OCI-LY7 (cell line): Measurements from ENCODE around the gene MISP. TPM values are rescaled to one million over a fixed set of nuclear protein-coding genes. Genes with fewer than 3 reads are reported as not detected.

ENCODE experiments used
- BruUV-seq: library from RNA; stranded (reverse); fragments of 400-500 nt; replicated peaks from 2 replicates; lab custom pipeline; 2021; lab: Mats Ljungman, UMichigan
- CTCF ChIA-PET: fragments of 300-600 bp; sonication (Branson Sonifier 250); formaldehyde crosslinking; loops from one replicate; lab custom pipeline; 2022; ENCODE audit warnings: antibody characterized with exemption; ENCODE audit not compliant: unreplicated experiment; lab: Charles Lee
- POLR2A ChIA-PET: fragments of 300-600 bp; sonication (Branson Sonifier 250); formaldehyde crosslinking; loops from one replicate; lab custom pipeline; 2022; ENCODE audit warnings: antibody characterized with exemption; lab: Charles Lee
- DNase-seq: peaks from one replicate; pipeline ENCODE4 v3.0.0-alpha.2; 2015; ENCODE audit warnings: low spot score
- H2AFZ ChIP-seq: fragments of 200-600 bp; sonication (generic), shearing (Covaris generic); 2 replicates; pipeline ENCODE4 v1.6.1; 2014; ENCODE audit warnings: mild to moderate bottlenecking, antibody characterized with exemption, low read length, moderate library complexity
- H3K27ac ChIP-seq: fragments of 200-600 bp; sonication (generic); 2 replicates; pipeline ENCODE4 v1.5.1; 2014; ENCODE audit warnings: mixed run types, low read depth, mild to moderate bottlenecking, moderate library complexity, low read length, inconsistent platforms; ENCODE audit not compliant: poor library complexity, severe bottlenecking
- H3K36me3 ChIP-seq: fragments of 200-600 bp; sonication (generic); 2 replicates; pipeline ENCODE4 v1.6.1; 2014; ENCODE audit warnings: mild to moderate bottlenecking, antibody characterized with exemption, low read length, moderate library complexity, mixed read lengths; ENCODE audit not compliant: insufficient read depth
- H3K4me1 ChIP-seq: fragments of 200-600 bp; sonication (generic); 2 replicates; pipeline ENCODE4 v1.5.1; 2014; ENCODE audit warnings: mild to moderate bottlenecking, low read length; ENCODE audit not compliant: insufficient read depth, poor library complexity, severe bottlenecking
- H3K4me2 ChIP-seq: fragments of 200-600 bp; sonication (generic); 2 replicates; pipeline ENCODE4 v1.6.1; 2014; ENCODE audit warnings: mild to moderate bottlenecking, low read length
- H3K4me3 ChIP-seq: fragments of 200-600 bp; sonication (generic); 2 replicates; pipeline ENCODE4 v1.5.1; 2014; ENCODE audit warnings: mild to moderate bottlenecking, low read depth, low read length; ENCODE audit not compliant: poor library complexity, severe bottlenecking
- H3K79me2 ChIP-seq: fragments of 200-600 bp; sonication (generic); 2 replicates; pipeline ENCODE4 v1.6.1; 2016; ENCODE audit warnings: low read depth, mild to moderate bottlenecking, low read length, moderate library complexity, mixed read lengths; ENCODE audit not compliant: insufficient read depth
- H3K9me2 ChIP-seq: fragments of 200-600 bp; sonication (generic); 2 replicates; pipeline ENCODE4 v1.6.1; 2016; ENCODE audit warnings: mild to moderate bottlenecking, low read length, mixed read lengths; ENCODE audit not compliant: insufficient read depth
- H3K9me3 ChIP-seq: fragments of 200-600 bp; sonication (generic); 2 replicates; pipeline ENCODE4 v1.6.1; 2014; ENCODE audit warnings: mild to moderate bottlenecking, mixed run types, low read length, mixed read lengths
- H4K20me1 ChIP-seq: fragments of 200-600 bp; sonication (generic); 2 replicates; pipeline ENCODE4 v1.6.1; 2014; ENCODE audit warnings: mild to moderate bottlenecking, antibody characterized with exemption, low read length, moderate library complexity, mixed read lengths; ENCODE audit not compliant: insufficient read depth
- CTCF ChIP-seq: fragments of 200-600 bp; sonication (generic); conservative IDR thresholded peaks from 2 replicates; pipeline ENCODE4 v1.5.1; 2014; ENCODE audit warnings: mild to moderate bottlenecking, antibody characterized with exemption, low read length, moderate library complexity, mixed read lengths
- EZH2phosphoT487 ChIP-seq: fragments of 200-600 bp; sonication (generic); IDR thresholded peaks from 2 replicates; pipeline ENCODE4 v1.6.1; 2018; ENCODE audit warnings: low read depth, borderline replicate concordance, mild to moderate bottlenecking, mixed run types, antibody characterized with exemption, low read length, moderate library complexity, mixed read lengths
- intact Hi-C: fragments of 100-400 bp; cut with micrococcal nuclease; formaldehyde crosslinking; loops from one replicate; pipeline ENCODE4 v1.10.0; 2022; ENCODE audit not compliant: unreplicated experiment
- total RNA-seq, 2 experiments: library from RNA; depleted of rRNA in 1 of 2; stranded (reverse); fragments of >200 nt in 1 of 2; shearing (Covaris generic) in 1 of 2; gene quantifications; 2 replicates each; pipeline ENCODE4 v1.2.3, GENCODE V29; 2014 to 2022

Gene MISP
- total RNA-seq, 2 experiments from 2014 or later = 0.23 TPM; not detected in 1

- Histone ChIP-seq H3K4me1 (no peaks in the 10 kb centered on the region), H3K9me2 (no peaks in the 10 kb centered on the region), H2AFZ (no peak overlapping the region), H3K79me2 (no peaks in the 10 kb centered on the region), H3K9me3 (no peaks in the 10 kb centered on the region), H3K4me2 (no peak overlapping the region), H3K36me3 (no peaks in the 10 kb centered on the region), H3K27ac (no peak overlapping the region), H4K20me1 (no peaks in the 10 kb centered on the region), H3K4me3 (no peak overlapping the region)
- DNase-seq = no peak
- BruUV-seq = no TSS peak
- TF ChIP-seq EZH2phosphoT487 (no peak), CTCF (no peak)
- ChIA-PET CTCF (no interaction called here), POLR2A (interaction anchor here (1.0 kb wide), 1 partner anchor 9 kb away, joined by 3 read pairs; no protein-coding TSS in a partner anchor)
- intact Hi-C loops = no loop called here
Observed at GRCh38 chr19:752652-753517, 2.0 kb downstream of the MISP start.

GRCh38 chr19:754530-754929 is 3.6 kb downstream of the MISP start:
- CTCF ChIA-PET = no interaction called here
- no TSS peak for BruUV-seq
- TF ChIP-seq CTCF (no peak), EZH2phosphoT487 (no peak)

GRCh38 chr19:755063-755462 is 4.2 kb downstream of the MISP start:
- intact Hi-C loops = no loop called here
- H3K4me2 ChIP-seq = no peak overlapping the region
- no peak overlapping the region for H2AFZ ChIP-seq
- H3K27ac ChIP-seq = no peak overlapping the region
- no peaks in the 10 kb centered on the region for H4K20me1 ChIP-seq
- ChIA-PET CTCF (no interaction called here), POLR2A (no interaction called here)
- TF ChIP-seq CTCF (no peak), EZH2phosphoT487 (no peak)
- H3K9me3 ChIP-seq = peaks cover 6% of the 10 kb centered on the region; the same call in 1 of the 2 replicates
- no peak overlapping the region for H3K4me3 ChIP-seq
- H3K9me2 ChIP-seq = no peaks in the 10 kb centered on the region
- no peaks in the 10 kb centered on the region for H3K79me2 ChIP-seq
- BruUV-seq = no TSS peak
- no peaks in the 10 kb centered on the region for H3K4me1 ChIP-seq
- H3K36me3 ChIP-seq = no peaks in the 10 kb centered on the region
- no peak for DNase-seq

More at GRCh38 chr19:754530-754929, 3.6 kb downstream of the MISP start:
- Histone ChIP-seq H4K20me1 (no peaks in the 10 kb centered on the region), H3K4me2 (no peak overlapping the region), H3K4me3 (no peak overlapping the region), H3K9me2 (no peaks in the 10 kb centered on the region), H3K9me3 (peaks cover 6% of the 10 kb centered on the region; the same call in 1 of the 2 replicates), H3K36me3 (no peaks in the 10 kb centered on the region), H2AFZ (no peak overlapping the region), H3K79me2 (no peaks in the 10 kb centered on the region), H3K4me1 (no peaks in the 10 kb centered on the region), H3K27ac (no peak overlapping the region)
- POLR2A ChIA-PET = no interaction called here
- DNase-seq = no peak
- intact Hi-C loops = no loop called here
